Prostate gland (tissue), 2 donors: ENCODE results near the gene SAYSD1. TPM values are rescaled to one million over a fixed set of nuclear protein-coding genes. Genes with fewer than 3 reads are reported as not detected.

Source experiments
- DNase-seq: peaks from one replicate; pipeline ENCODE4 v3.0.0-alpha.2; 2019; ENCODE audit warnings: low spot score
- H3K27ac ChIP-seq, 2 donors: fragments of 200-600 bp; sonication (generic); 2 replicates each; pipeline ENCODE4 v1.5.1; 2017 to 2019
- H3K27me3 ChIP-seq: fragments of 200-600 bp; sonication (generic); replicated peaks from 2 replicates; pipeline ENCODE4 v1.5.1; 2019; ENCODE audit not compliant: insufficient read depth
- H3K36me3 ChIP-seq, 2 donors: fragments of 200-600 bp; sonication (generic); 1 replicate in 1 of 2; 2 replicates in 1 of 2; pipeline versions ENCODE4 v1.5.1 to v1.8.1; 2017 to 2019
- H3K4me1 ChIP-seq: fragments of 200-600 bp; sonication (generic); replicated peaks from 2 replicates; pipeline ENCODE4 v1.5.1; 2019
- H3K4me3 ChIP-seq, 2 donors: fragments of 200-600 bp; sonication (generic); 2 replicates each; pipeline ENCODE4 v1.5.1; 2017 to 2019
- H3K9me3 ChIP-seq: fragments of 200-600 bp; sonication (generic); 2 replicates; pipeline ENCODE4 v1.5.1; 2017
- CTCF ChIP-seq, 4 experiments: fragments of 200-600 bp in 2 of 4; fragments of 450-650 bp in 2 of 4; sonication (generic) in 2 of 4; IDR thresholded peaks; 1 replicate in 3 of 4; 2 replicates in 1 of 4; pipeline ENCODE4 v1.5.1; 2016 to 2019; ENCODE audit warnings: antibody characterized with exemption in 4 of 4, mild to moderate bottlenecking in 2 of 4, moderate library complexity in 2 of 4
- POLR2A ChIP-seq: fragments of 450-650 bp; IDR thresholded peaks from one replicate; pipeline ENCODE4 v1.6.1; 2016; ENCODE audit warnings: antibody characterized with exemption, mild to moderate bottlenecking
- POLR2AphosphoS5 ChIP-seq: sonication (generic); formaldehyde crosslinking; IDR thresholded peaks from one replicate; pipeline ENCODE4 v1.6.1; 2017; ENCODE audit warnings: antibody characterized with exemption
- WGBS: methylation state at CpG from one replicate; pipeline ENCODE4 v1.1.5; 2018; 5-methylcytosine and 5-hydroxymethylcytosine counted together
- intact Hi-C: fragments of 100-400 bp; cut with DNase I; formaldehyde crosslinking; loops from one replicate; pipeline ENCODE4 v1.14.2; 2022
- total RNA-seq, 2 donors: library from RNA; depleted of rRNA; stranded (reverse); fragments of >200 nt; gene quantifications; one replicate each; pipeline ENCODE4 v1.1.0, GENCODE V29; 2016

Gene SAYSD1
- total RNA-seq, 2 donors from 2014 or later = 23.8 to 25.4 TPM

- Histone ChIP-seq H3K36me3 (no peaks in the 10 kb centered on the region), H3K4me3 (peak overlapping the region in 1 of 2 donors; percentile 73), H3K4me1 (no peaks in the 10 kb centered on the region), H3K27ac (no peak overlapping the region), H3K9me3 (no peaks in the 10 kb centered on the region), H3K27me3 (no peaks in the 10 kb centered on the region)
- 90% methylated on average over 1 of the region's 1 CpG for WGBS
- no peak for TF ChIP-seq POLR2AphosphoS5
- TF ChIP-seq POLR2A = no peak
- TF ChIP-seq CTCF (IDR thresholded peaks at IDR 0.05) = no peak
- no peak for DNase-seq
- intact Hi-C loops = no loop called here
These were observed 1.2 kb downstream of the SAYSD1 start for GRCh38 chr6:39113788-39114187.

GRCh38 chr6:39111280-39111679, 3.7 kb downstream of the SAYSD1 start:
- Histone ChIP-seq H3K9me3 (no peaks in the 10 kb centered on the region), H3K36me3 (no peaks in the 10 kb centered on the region), H3K27me3 (no peaks in the 10 kb centered on the region), H3K27ac (no peak overlapping the region), H3K4me1 (no peaks in the 10 kb centered on the region), H3K4me3 (no peak overlapping the region)
- WGBS = 86% methylated on average over 5 of the region's 5 CpGs
- no peak for DNase-seq
- no peak for TF ChIP-seq CTCF (IDR thresholded peaks at IDR 0.05)
- intact Hi-C loops = no loop called here

GRCh38 chr6:39108041-39108839, 6.7 kb downstream of the SAYSD1 start:
- Histone ChIP-seq H3K4me3 (no peak overlapping the region), H3K27ac (no peak overlapping the region), H3K36me3 (no peaks in the 10 kb centered on the region), H3K9me3 (no peaks in the 10 kb centered on the region), H3K4me1 (no peaks in the 10 kb centered on the region), H3K27me3 (no peaks in the 10 kb centered on the region)
- no peak for TF ChIP-seq CTCF (IDR thresholded peaks at IDR 0.05)
- no peak for DNase-seq
- WGBS = 79% methylated on average over 7 of the region's 7 CpGs
- intact Hi-C loops = no loop called here

- 63% methylated on average over 2 of the region's 2 CpGs for WGBS
- no peaks in the 10 kb centered on the region for H3K9me3 ChIP-seq
- peaks cover 0 to 3% of the 10 kb centered on the region in 2 donors for H3K36me3 ChIP-seq
- DNase-seq = no peak
- H3K4me1 ChIP-seq = no peaks in the 10 kb centered on the region
- no peak overlapping the region for H3K27ac ChIP-seq
- intact Hi-C loops = no loop called here
- no peaks in the 10 kb centered on the region for H3K27me3 ChIP-seq
- TF ChIP-seq CTCF (IDR thresholded peaks at IDR 0.05) (no peak), POLR2AphosphoS5 (no peak), POLR2A (no peak)
- H3K4me3 ChIP-seq = no peak overlapping the region
These were observed 7.3 kb downstream of the SAYSD1 start for GRCh38 chr6:39107641-39108040.

- intact Hi-C loops = no loop called here
- Histone ChIP-seq H3K4me1 (no peaks in the 10 kb centered on the region), H3K36me3 (peaks cover 0 to 3% of the 10 kb centered on the region in 2 donors), H3K27me3 (no peaks in the 10 kb centered on the region), H3K9me3 (no peaks in the 10 kb centered on the region), H3K4me3 (no peak overlapping the region), H3K27ac (no peak overlapping the region)
- 63% methylated on average over 4 of the region's 4 CpGs for WGBS
- no peak for TF ChIP-seq CTCF (IDR thresholded peaks at IDR 0.05)
- TF ChIP-seq POLR2A = no peak
- no peak for DNase-seq
These were observed 8.0 kb downstream of the SAYSD1 start for GRCh38 chr6:39107034-39107433.
